HepG2 (cell line): Measurements from ENCODE around the gene ADAP2. TPM values are rescaled to one million over a fixed set of nuclear protein-coding genes. Genes with fewer than 3 reads are reported as not detected.

ENCODE experiments used
- ATF1 ChIP-seq: IDR thresholded peaks from 2 replicates; pipeline ENCODE4 v1.6.1; 2016; ENCODE audit warnings: mild to moderate bottlenecking, control low read depth
- ATM ChIP-seq: fragments of 450-650 bp; IDR thresholded peaks from 2 replicates; pipeline ENCODE4 v1.7.1; 2017; ENCODE audit warnings: mild to moderate bottlenecking, borderline replicate concordance
- CBX5 ChIP-seq: sonication (generic); formaldehyde crosslinking; IDR thresholded peaks from 2 replicates; pipeline ENCODE4 v1.4.0; 2020; ENCODE audit warnings: missing genetic modification reagents, borderline replicate concordance
- CCAR2 ChIP-seq: fragments of 200-400 bp; formaldehyde crosslinking; optimal IDR thresholded peaks from 2 replicates; pipeline ENCODE3; 2018; ENCODE audit warnings: low read depth, mild to moderate bottlenecking, low read length, moderate library complexity
- DRAP1 ChIP-seq: IDR thresholded peaks from 2 replicates; pipeline ENCODE4 v1.6.1; 2016; ENCODE audit warnings: missing genetic modification reagents, missing compliant biosample characterization
- IKZF1 ChIP-seq: fragments of 450-650 bp; IDR thresholded peaks from 2 replicates; pipeline ENCODE4 v1.7.1; 2016
- ISX ChIP-seq: sonication (generic); formaldehyde crosslinking; conservative IDR thresholded peaks from 2 replicates; pipeline ENCODE4 v1.5.0; 2020; ENCODE audit warnings: missing genetic modification reagents
- MEF2D ChIP-seq: sonication (generic); formaldehyde crosslinking; IDR thresholded peaks from 2 replicates; pipeline ENCODE4 v1.5.1; 2020; ENCODE audit warnings: mild to moderate bottlenecking, missing genetic modification reagents
- MZF1 ChIP-seq: sonication (generic); formaldehyde crosslinking; IDR thresholded peaks from 2 replicates; pipeline ENCODE4 v1.8.1; 2023; ENCODE audit warnings: mild to moderate bottlenecking, missing genetic modification reagents, borderline replicate concordance
- SP5 ChIP-seq: IDR thresholded peaks from 2 replicates; pipeline ENCODE4 v1.6.1; 2016; ENCODE audit warnings: low read depth, borderline replicate concordance
- ZGPAT ChIP-seq: IDR thresholded peaks from 2 replicates; pipeline ENCODE4 v1.6.1; 2016; ENCODE audit warnings: mild to moderate bottlenecking
- ZNF75D ChIP-seq: sonication (generic); formaldehyde crosslinking; IDR thresholded peaks from 2 replicates; pipeline ENCODE4 v1.8.1; 2023; ENCODE audit warnings: missing genetic modification reagents, mild to moderate bottlenecking, borderline replicate concordance
- ZNF841 ChIP-seq: sonication (generic); formaldehyde crosslinking; IDR thresholded peaks from 2 replicates; pipeline ENCODE4 v1.8.1; 2023; ENCODE audit warnings: missing genetic modification reagents, borderline replicate concordance
- polyA plus RNA-seq, 8 experiments: library from polyadenylated mRNA; depleted of rRNA in 3 of 8; stranded (reverse) in 7 of 8; unstranded in 1 of 8; fragments of >200 nt; fragmentation: Illumina TruSeq in 4 of 8; extraction: Trizol in 4 of 8; gene quantifications; 2 replicates each; pipeline versions ENCODE4 v1.2.1 to v1.2.3, GENCODE V29; 2011 to 2016; ENCODE audit warnings: low read depth in 4 of 8, missing spikeins in 1 of 8, mixed read lengths in 1 of 8; ENCODE audit not compliant: insufficient read depth in 1 of 8
- total RNA-seq, 5 experiments: library from RNA; depleted of rRNA; stranded (reverse); fragments of >200 nt; fragmentation: Illumina TruSeq; extraction: Trizol; gene quantifications; 2 replicates each; pipeline ENCODE4 v1.2.3, GENCODE V29; 2016; ENCODE audit warnings: low read depth in 1 of 5
- TF ChIP-seq, protein P1 (sequence below): IDR thresholded peaks from 2 replicates; pipeline ENCODE4 v1.4.0; 2020; ENCODE audit warnings: mild to moderate bottlenecking, missing genetic modification reagents
- TF ChIP-seq, protein P2 (sequence below): fragments of 450-650 bp; IDR thresholded peaks from 2 replicates; pipeline ENCODE4 v1.6.1; 2017; ENCODE audit warnings: mild to moderate bottlenecking
- TF ChIP-seq, protein P3 (sequence below), 2 experiments: IDR thresholded peaks; 2 replicates each; pipeline ENCODE4 v1.6.1; 2011 to 2012; ENCODE audit warnings: low read length in 2 of 2, borderline replicate concordance in 1 of 2, low read depth in 1 of 2, mild to moderate bottlenecking in 1 of 2, moderate library complexity in 1 of 2

Gene ADAP2
- total and polyA plus RNA-seq, 2 of the 13 experiments (the other 11 are each of a cell fraction or from before 2014, with no cell fraction given): 0.51 to 0.70 TPM

GRCh38 chr17:30906101-30906911, 15.4 kb upstream of the ADAP2 start, which contains the start of gene TEFM (continued):
- TF ChIP-seq DRAP1 (CRISPR knock-in tag): peak; percentile 85
- TF ChIP-seq, protein P1, sequence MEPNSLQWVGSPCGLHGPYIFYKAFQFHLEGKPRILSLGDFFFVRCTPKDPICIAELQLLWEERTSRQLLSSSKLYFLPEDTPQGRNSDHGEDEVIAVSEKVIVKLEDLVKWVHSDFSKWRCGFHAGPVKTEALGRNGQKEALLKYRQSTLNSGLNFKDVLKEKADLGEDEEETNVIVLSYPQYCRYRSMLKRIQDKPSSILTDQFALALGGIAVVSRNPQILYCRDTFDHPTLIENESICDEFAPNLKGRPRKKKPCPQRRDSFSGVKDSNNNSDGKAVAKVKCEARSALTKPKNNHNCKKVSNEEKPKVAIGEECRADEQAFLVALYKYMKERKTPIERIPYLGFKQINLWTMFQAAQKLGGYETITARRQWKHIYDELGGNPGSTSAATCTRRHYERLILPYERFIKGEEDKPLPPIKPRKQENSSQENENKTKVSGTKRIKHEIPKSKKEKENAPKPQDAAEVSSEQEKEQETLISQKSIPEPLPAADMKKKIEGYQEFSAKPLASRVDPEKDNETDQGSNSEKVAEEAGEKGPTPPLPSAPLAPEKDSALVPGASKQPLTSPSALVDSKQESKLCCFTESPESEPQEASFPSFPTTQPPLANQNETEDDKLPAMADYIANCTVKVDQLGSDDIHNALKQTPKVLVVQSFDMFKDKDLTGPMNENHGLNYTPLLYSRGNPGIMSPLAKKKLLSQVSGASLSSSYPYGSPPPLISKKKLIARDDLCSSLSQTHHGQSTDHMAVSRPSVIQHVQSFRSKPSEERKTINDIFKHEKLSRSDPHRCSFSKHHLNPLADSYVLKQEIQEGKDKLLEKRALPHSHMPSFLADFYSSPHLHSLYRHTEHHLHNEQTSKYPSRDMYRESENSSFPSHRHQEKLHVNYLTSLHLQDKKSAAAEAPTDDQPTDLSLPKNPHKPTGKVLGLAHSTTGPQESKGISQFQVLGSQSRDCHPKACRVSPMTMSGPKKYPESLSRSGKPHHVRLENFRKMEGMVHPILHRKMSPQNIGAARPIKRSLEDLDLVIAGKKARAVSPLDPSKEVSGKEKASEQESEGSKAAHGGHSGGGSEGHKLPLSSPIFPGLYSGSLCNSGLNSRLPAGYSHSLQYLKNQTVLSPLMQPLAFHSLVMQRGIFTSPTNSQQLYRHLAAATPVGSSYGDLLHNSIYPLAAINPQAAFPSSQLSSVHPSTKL (CRISPR knock-in tag): peak; percentile 87
- 0 out of 2 replicates have a peak, but pooled peaks have one; percentile 34 for TF ChIP-seq MZF1 (CRISPR knock-in tag)
- peak; percentile 99 for TF ChIP-seq CBX5 (CRISPR knock-in tag)
- peak; percentile 84 for TF ChIP-seq MEF2D (CRISPR knock-in tag)
- no peak; the same call in 1 of the 2 replicates for TF ChIP-seq ZNF841 (CRISPR knock-in tag)
- TF ChIP-seq IKZF1: no peak
- TF ChIP-seq, protein P2, sequence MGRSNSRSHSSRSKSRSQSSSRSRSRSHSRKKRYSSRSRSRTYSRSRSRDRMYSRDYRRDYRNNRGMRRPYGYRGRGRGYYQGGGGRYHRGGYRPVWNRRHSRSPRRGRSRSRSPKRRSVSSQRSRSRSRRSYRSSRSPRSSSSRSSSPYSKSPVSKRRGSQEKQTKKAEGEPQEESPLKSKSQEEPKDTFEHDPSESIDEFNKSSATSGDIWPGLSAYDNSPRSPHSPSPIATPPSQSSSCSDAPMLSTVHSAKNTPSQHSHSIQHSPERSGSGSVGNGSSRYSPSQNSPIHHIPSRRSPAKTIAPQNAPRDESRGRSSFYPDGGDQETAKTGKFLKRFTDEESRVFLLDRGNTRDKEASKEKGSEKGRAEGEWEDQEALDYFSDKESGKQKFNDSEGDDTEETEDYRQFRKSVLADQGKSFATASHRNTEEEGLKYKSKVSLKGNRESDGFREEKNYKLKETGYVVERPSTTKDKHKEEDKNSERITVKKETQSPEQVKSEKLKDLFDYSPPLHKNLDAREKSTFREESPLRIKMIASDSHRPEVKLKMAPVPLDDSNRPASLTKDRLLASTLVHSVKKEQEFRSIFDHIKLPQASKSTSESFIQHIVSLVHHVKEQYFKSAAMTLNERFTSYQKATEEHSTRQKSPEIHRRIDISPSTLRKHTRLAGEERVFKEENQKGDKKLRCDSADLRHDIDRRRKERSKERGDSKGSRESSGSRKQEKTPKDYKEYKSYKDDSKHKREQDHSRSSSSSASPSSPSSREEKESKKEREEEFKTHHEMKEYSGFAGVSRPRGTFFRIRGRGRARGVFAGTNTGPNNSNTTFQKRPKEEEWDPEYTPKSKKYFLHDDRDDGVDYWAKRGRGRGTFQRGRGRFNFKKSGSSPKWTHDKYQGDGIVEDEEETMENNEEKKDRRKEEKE: no peak
- TF ChIP-seq CCAR2: peak; percentile 91
- peak; percentile 92 for TF ChIP-seq ZGPAT (CRISPR knock-in tag)
- no peak for TF ChIP-seq ATF1 (CRISPR knock-in tag)
- peak; percentile 89; the same call in 1 of the 2 replicates for TF ChIP-seq ISX (CRISPR knock-in tag)
- TF ChIP-seq ATM: no peak
- peak; percentile 63; the same call in 1 of the 2 replicates for TF ChIP-seq SP5 (CRISPR knock-in tag)
- TF ChIP-seq, protein P3, sequence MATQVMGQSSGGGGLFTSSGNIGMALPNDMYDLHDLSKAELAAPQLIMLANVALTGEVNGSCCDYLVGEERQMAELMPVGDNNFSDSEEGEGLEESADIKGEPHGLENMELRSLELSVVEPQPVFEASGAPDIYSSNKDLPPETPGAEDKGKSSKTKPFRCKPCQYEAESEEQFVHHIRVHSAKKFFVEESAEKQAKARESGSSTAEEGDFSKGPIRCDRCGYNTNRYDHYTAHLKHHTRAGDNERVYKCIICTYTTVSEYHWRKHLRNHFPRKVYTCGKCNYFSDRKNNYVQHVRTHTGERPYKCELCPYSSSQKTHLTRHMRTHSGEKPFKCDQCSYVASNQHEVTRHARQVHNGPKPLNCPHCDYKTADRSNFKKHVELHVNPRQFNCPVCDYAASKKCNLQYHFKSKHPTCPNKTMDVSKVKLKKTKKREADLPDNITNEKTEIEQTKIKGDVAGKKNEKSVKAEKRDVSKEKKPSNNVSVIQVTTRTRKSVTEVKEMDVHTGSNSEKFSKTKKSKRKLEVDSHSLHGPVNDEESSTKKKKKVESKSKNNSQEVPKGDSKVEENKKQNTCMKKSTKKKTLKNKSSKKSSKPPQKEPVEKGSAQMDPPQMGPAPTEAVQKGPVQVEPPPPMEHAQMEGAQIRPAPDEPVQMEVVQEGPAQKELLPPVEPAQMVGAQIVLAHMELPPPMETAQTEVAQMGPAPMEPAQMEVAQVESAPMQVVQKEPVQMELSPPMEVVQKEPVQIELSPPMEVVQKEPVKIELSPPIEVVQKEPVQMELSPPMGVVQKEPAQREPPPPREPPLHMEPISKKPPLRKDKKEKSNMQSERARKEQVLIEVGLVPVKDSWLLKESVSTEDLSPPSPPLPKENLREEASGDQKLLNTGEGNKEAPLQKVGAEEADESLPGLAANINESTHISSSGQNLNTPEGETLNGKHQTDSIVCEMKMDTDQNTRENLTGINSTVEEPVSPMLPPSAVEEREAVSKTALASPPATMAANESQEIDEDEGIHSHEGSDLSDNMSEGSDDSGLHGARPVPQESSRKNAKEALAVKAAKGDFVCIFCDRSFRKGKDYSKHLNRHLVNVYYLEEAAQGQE (IDR thresholded peaks at IDR 0.05; ENCODE audit: borderline replicate concordance in 1 of 2, low read depth in 1 of 2, low read length in 2 of 2): no peak
- TF ChIP-seq ZNF75D (CRISPR knock-in tag): 0 out of 2 replicates have a peak, but pooled peaks have one; percentile 53
